ENCODE results near the gene C1orf50. TPM values are rescaled to one million over a fixed set of nuclear protein-coding genes. Genes with fewer than 3 reads are reported as not detected.

C1orf50 gene
- total RNA-seq, 1 experiment from 2014 or later = 7.7 TPM

- H3T11ph ChIP-seq (ENCODE audit: low read length) = no peak overlapping the region
- no peak overlapping the region for H2AFZ ChIP-seq (ENCODE audit: low read length)
- H3K4me1 ChIP-seq (ENCODE audit: insufficient read depth, low read length) = no peaks in the 10 kb centered on the region; the same call in 1 of the 2 replicates
- H3K27me3 ChIP-seq (ENCODE audit: insufficient read depth, low read length) = no peaks in the 10 kb centered on the region
- no peaks in the 10 kb centered on the region for H3K79me1 ChIP-seq (ENCODE audit: insufficient read depth, low read depth, low read length, poor library complexity, severe bottlenecking)
- no peak overlapping the region for H2BK15ac ChIP-seq (ENCODE audit: low read depth, low read length)
- H2BK120ac ChIP-seq (ENCODE audit: low read depth, low read length, poor library complexity, severe bottlenecking) = no peak overlapping the region
- no peak overlapping the region for H3K56ac ChIP-seq (ENCODE audit: insufficient read length, low read depth, low read length)
- H2BK12ac ChIP-seq (ENCODE audit: insufficient read length, low read depth, low read length) = no peak overlapping the region
- no peak for TF ChIP-seq CTCF (conservative IDR thresholded peaks at IDR 0.05)
- no peaks in the 10 kb centered on the region for H3K79me2 ChIP-seq (ENCODE audit: insufficient read depth, low read length)
- H3K18ac ChIP-seq (ENCODE audit: insufficient read length, low read depth, low read length) = no peak overlapping the region
- no peak overlapping the region for H3K4me3 Mint-ChIP-seq
- no peak overlapping the region for H3K14ac ChIP-seq (ENCODE audit: insufficient read depth, low read length)
- H3K23me2 ChIP-seq (ENCODE audit: insufficient read length, low read depth, low read length, poor library complexity, severe bottlenecking) = no peaks in the 10 kb centered on the region
- H3K36me3 Mint-ChIP-seq (ENCODE audit: insufficient read depth in 1 of 3, low read depth in 3 of 3) = peaks cover 23 to 44% (median 42%) of the 10 kb centered on the region in 3 experiments
- H3K27me3 Mint-ChIP-seq (ENCODE audit: low read depth) = no peaks in the 10 kb centered on the region; the same call in 1 of the 2 replicates
- H3K9me3 ChIP-seq (ENCODE audit: control insufficient read depth, low read depth, low read length) = no peaks in the 10 kb centered on the region
- no peak overlapping the region for H3K4ac ChIP-seq (ENCODE audit: low read depth, low read length)
- H3K23ac ChIP-seq (ENCODE audit: insufficient read length, low read depth, low read length) = no peak overlapping the region
- H4K91ac ChIP-seq (ENCODE audit: insufficient read length, low read depth, low read length) = no peak overlapping the region
- H4K20me1 ChIP-seq (ENCODE audit: control insufficient read depth, insufficient read depth, insufficient read length) = no peaks in the 10 kb centered on the region
- H3K4me2 ChIP-seq (ENCODE audit: insufficient read depth, insufficient read length, low read length) = no peak overlapping the region
- WGBS (ENCODE audit: extremely low coverage, insufficient read length, low lambda C conversion rate) = no CpG with 5 or more reads among the region's 8 CpGs
- DNase-seq = no peak
- no peak overlapping the region for H4K8ac ChIP-seq (replicated peaks; ENCODE audit: insufficient read length, low read depth, low read length)
- H3K4me1 Mint-ChIP-seq = peaks cover 26% of the 10 kb centered on the region in 2 experiments
- H2BK5ac ChIP-seq (ENCODE audit: insufficient read length, low read length) = no peak overlapping the region
- no peak overlapping the region for H3K27ac ChIP-seq (ENCODE audit: insufficient read length, low read depth, low read length)
- H3K27ac Mint-ChIP-seq = no peak overlapping the region; a peak in 1 of 7 replicates
- H4K5ac ChIP-seq (ENCODE audit: insufficient read length, low read depth, low read length) = no peak overlapping the region
- H2AK5ac ChIP-seq (ENCODE audit: insufficient read length, low read length) = no peak overlapping the region
- H3K9ac ChIP-seq (ENCODE audit: extremely low read depth, insufficient read length, low read length) = no peak overlapping the region
- H2BK20ac ChIP-seq (ENCODE audit: low read depth, low read length, poor library complexity, severe bottlenecking) = no peak overlapping the region
- peaks cover 5 to 6% of the 10 kb centered on the region in 2 experiments; a peak in 3 of 5 replicates for H3K9me3 Mint-ChIP-seq
Observed at GRCh38 chr1:42745851-42746250, 21.2 kb upstream of the C1orf50 start.
